ENCODE data around the gene PRICKLE2.

PRICKLE2 gene

DNA sequence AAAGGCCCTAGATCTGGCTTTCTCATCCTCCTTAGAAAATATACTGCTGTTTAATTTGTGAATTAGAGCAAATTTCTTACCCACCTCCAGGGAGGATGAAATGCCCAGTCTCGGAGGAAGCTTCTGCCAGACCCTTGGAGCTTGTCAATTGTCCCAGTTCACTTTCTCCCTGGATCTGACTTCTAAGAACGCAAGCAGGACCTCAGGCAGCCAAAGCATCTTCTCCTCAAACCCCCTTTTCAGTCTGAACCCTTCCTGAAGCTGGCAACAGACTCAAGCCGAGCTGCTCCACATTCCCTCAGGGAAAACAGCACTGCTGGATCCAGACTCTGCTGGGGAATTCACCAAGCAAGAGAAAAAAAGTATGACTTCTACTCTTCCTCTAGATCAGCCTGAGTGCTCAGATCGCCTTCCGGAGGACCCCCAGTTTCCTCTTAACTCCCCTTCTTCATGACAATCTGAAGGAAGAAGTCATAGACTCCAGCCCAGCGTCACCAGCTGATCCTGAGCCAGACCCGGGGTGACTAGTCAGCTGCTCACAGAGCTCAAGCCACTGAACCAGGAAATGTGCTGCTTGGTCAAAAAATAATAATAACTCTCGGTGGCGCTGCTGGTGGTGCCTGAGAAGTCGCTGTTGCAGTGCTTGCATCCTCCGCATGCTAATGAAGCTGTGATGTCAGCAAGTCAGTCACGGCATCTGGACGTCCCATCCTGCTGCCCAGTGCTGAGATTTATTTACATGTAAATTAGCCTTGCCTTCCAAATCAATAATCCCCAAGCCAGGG, at the start of gene PRICKLE2:
TSS of gene PRICKLE2 (minus strand) at position 641 of the 785 bp plus-strand sequence. CDS start 26,539 bp downstream, outside the sequence.
- DNase-seq (ENCODE audit: low read depth in 3 of 3, low spot score in 1 of 3): no peak

GRCh38 chr3:64272842-64273241, 47.6 kb upstream of the PRICKLE2 start:
- DNase-seq (ENCODE audit: low read depth in 3 of 3, low spot score in 1 of 3): no peak

- no peak for DNase-seq (ENCODE audit: low read depth in 3 of 3, low spot score in 1 of 3)
These were observed 47.0 kb upstream of the PRICKLE2 start for GRCh38 chr3:64272271-64272670.

DNA sequence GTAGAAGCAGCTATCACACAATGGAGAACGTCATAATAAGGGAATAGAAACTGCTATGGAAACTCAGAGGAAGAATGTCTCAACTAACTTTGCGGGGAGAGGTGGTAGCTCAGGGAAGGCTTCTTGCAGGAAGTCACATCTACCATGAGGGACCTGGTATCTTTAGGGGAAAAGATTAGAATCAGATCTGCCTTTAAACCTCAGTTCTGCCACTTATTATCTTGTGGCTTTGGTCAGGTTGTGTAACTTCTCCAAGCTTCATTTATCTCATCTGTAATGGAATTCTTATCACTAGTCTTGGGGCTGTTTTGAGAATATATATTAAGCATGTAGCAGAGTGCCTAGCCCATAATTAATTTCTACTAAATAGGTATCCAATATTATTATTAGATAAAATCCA, 46.4 kb upstream of the PRICKLE2 start:
- DNase-seq (ENCODE audit: low read depth in 3 of 3, low spot score in 1 of 3): no peak

- no peak for DNase-seq (ENCODE audit: low read depth in 3 of 3, low spot score in 1 of 3)
These were observed 45.6 kb upstream of the PRICKLE2 start for GRCh38 chr3:64270866-64271260.

- no peak for DNase-seq (ENCODE audit: low read depth in 3 of 3, low spot score in 1 of 3)
These were observed 45.0 kb upstream of the PRICKLE2 start for GRCh38 chr3:64270142-64270865.

GRCh38 chr3:64268926-64269325, 43.7 kb upstream of the PRICKLE2 start:
- DNase-seq (ENCODE audit: low read depth in 3 of 3, low spot score in 1 of 3): no peak

DNA sequence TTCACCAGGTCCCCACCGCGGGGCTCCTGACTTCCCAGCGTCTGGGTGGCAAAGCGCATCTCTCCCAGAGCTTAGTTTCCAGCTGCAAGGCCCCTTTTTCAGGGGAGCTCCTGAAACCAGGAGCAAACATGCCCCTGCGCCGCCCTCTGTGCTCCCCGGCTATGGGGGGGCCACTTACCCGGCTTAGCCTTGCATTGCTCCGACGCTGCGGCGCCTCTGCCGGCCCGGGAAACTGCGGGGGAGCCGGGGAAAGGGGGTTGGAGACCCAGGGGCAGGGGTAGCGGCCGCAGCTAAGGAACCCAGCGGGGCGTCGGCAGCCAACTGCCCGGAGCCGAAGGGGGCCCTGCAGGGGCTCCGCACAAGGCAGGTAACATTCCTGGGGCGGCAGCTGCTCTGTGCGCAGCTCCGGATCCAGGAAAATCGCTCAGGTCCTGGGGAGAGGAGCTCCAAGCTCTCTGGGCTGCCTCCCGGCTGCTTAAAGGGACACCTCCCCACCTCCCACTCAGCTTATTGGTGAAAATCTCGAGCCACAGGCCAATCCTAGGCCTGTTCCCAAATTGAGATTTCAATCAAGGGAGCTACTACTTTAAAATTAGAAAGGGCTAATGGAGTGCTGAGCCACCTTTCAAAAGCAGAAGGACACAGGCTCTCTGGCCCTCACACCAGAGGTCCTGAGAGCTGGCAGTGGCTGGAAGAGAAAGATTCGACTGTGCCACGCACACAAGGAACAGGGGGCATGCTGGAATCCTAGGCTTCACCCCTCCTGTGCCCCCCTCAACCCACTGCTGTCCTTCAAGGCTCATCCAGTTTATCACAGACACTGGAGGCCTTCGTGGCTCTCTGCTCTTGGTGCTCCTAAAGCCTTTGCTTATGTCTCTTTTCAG, 42.7 kb upstream of the PRICKLE2 start:
- DNase-seq (ENCODE audit: low read depth in 3 of 3, low spot score in 1 of 3): no peak

DNA sequence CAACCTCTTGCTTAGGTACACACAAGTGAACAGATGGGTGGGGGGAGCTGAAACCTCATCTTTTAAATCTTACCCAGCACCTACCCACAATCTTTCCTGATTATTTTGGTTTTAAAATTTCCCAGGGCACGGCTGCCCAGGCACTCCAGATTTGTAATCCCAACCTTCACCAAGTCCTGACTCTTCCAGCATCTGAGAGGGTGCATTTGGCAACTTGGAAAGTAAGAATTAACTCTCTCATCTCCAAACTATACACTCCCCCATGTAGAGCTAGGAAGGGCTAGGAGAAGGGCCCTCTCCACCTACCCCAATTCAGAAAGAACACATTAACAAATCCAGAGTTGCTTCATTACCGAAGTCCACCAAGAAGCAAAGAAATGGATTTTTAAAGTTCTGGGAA, 41.7 kb upstream of the PRICKLE2 start:
- DNase-seq (ENCODE audit: low read depth in 3 of 3, low spot score in 1 of 3): no peak

- DNase-seq (ENCODE audit: low read depth in 3 of 3, low spot score in 1 of 3): no peak
These were observed 41.0 kb upstream of the PRICKLE2 start for GRCh38 chr3:64266065-64266931.

- DNase-seq (ENCODE audit: low read depth in 3 of 3, low spot score in 1 of 3): no peak
These were observed 40.4 kb upstream of the PRICKLE2 start for GRCh38 chr3:64265646-64266045.

GRCh38 chr3:64264501-64265109, 39.3 kb upstream of the PRICKLE2 start:
- DNase-seq (ENCODE audit: low read depth in 3 of 3, low spot score in 1 of 3): no peak

- DNase-seq (ENCODE audit: low read depth in 3 of 3, low spot score in 1 of 3): no peak
These were observed 37.4 kb upstream of the PRICKLE2 start for GRCh38 chr3:64262574-64263114.

- DNase-seq (ENCODE audit: low read depth in 3 of 3, low spot score in 1 of 3): no peak
These were observed 35.2 kb upstream of the PRICKLE2 start for GRCh38 chr3:64260431-64260830.

GRCh38 chr3:64259636-64260035, 34.4 kb upstream of the PRICKLE2 start:
- no peak for DNase-seq (ENCODE audit: low read depth in 3 of 3, low spot score in 1 of 3)

- no peak for DNase-seq (ENCODE audit: low read depth in 3 of 3, low spot score in 1 of 3)
These were observed 32.0 kb upstream of the PRICKLE2 start for GRCh38 chr3:64257100-64257755.

- no peak for DNase-seq (ENCODE audit: low read depth in 3 of 3, low spot score in 1 of 3)
These were observed 30.6 kb upstream of the PRICKLE2 start for GRCh38 chr3:64255741-64256340.

DNA sequence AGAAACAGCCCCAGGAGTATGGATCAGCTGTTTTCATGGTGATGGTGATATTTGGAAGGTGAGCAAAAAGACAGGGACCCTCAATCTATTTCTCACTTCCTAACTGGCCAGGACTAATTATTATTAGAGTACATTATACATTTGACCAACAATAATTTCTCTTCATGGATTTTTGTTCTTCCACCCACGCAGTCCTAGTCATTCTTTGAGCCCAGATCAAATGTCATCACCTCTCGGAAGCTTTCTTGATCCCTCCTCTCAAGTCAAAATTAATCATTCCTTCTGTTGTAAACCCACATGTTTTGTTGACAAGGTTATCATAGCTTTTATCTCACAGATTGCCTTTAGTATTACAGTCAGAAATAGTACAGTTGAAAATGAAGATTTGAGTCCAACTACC, 29.2 kb upstream of the PRICKLE2 start:
- no peak for DNase-seq (ENCODE audit: low read depth in 3 of 3, low spot score in 1 of 3)

DNA sequence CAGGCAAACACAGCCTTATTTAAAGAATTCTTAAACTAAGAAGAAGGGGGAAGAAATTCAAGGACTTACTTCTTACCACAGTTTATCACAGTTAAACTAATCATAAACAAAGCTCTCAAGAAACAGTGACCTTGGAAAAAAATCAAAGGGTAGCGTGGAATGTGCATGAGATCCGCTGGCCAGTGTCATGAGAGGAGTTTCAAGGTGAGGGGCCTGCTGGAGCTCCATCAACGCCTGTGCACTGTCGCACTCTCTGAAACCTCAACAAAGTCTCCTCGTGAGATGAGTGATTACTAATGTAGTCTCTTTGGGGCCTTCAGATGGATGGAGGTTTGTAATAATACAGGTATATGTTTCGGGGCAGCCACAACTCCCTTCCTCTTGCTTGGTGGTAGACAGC, 28.4 kb upstream of the PRICKLE2 start:
- no peak for DNase-seq (ENCODE audit: low read depth in 3 of 3, low spot score in 1 of 3)

Data from stimulated activated CD4-positive, alpha-beta T cell treated with anti-CD3 and anti-CD28 coated beads, TNF-alpha, amount 100 ng/mL, for 1 hour (primary cell).